ENCODE data around the gene SPAST. TPM values are rescaled to one million over a fixed set of nuclear protein-coding genes. Genes with fewer than 3 reads are reported as not detected.

SPAST gene
- total and polyA plus RNA-seq, 2 of the 13 experiments (the other 11 are each of a cell fraction or from before 2014, with no cell fraction given), result 11.5 to 40.4 TPM

DNA sequence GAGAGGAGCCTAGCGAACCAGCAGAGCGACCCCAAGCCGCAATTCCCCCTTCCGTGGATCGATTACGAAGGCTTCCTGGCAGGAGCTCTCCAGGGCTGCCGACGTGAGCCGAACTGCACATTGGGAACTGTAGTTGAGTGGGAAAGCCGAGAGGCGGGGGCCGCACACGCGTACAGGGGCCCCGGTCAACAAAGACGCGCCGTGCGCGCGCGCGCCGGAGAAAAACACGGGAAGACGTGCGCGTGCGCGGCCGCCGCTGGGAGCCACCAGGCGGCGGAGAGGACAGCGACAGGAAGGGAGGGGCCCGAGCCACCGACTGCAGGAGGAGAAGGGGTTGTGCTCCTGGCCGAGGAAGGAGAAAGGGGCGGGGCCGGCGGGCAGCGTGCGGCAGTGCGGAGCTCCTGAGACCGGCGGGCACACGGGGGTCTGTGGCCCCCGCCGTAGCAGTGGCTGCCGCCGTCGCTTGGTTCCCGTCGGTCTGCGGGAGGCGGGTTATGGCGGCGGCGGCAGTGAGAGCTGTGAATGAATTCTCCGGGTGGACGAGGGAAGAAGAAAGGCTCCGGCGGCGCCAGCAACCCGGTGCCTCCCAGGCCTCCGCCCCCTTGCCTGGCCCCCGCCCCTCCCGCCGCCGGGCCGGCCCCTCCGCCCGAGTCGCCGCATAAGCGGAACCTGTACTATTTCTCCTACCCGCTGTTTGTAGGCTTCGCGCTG is at the start of gene SPAST (continued):
- peak; percentile 93 for TF ChIP-seq MAZ (IDR thresholded peaks at IDR 0.05; ENCODE audit: borderline replicate concordance, low read depth, low read length)
- peak; percentile 99 for TF ChIP-seq MAZ (CRISPR knock-in tag; IDR thresholded peaks at IDR 0.05; ENCODE audit: low read depth)
- no peak for TF ChIP-seq ZNF10 (CRISPR knock-in tag; IDR thresholded peaks at IDR 0.05; ENCODE audit: borderline replicate concordance, low read depth)
- TF ChIP-seq SCMH1 (CRISPR knock-in tag; IDR thresholded peaks at IDR 0.05; ENCODE audit: borderline replicate concordance), result no peak
- peak; percentile 20; the same call in 1 of the 2 replicates for TF ChIP-seq ZSCAN25 (CRISPR knock-in tag; IDR thresholded peaks at IDR 0.05)
- TF ChIP-seq MTF1 (CRISPR knock-in tag; IDR thresholded peaks at IDR 0.05), result no peak
- TF ChIP-seq MBNL3 (CRISPR knock-in tag; conservative IDR thresholded peaks at IDR 0.05), result no peak
- peak; percentile 88; the same call in 1 of the 2 replicates for TF ChIP-seq ZNF224 (CRISPR knock-in tag; IDR thresholded peaks at IDR 0.05)
- TF ChIP-seq, protein P1, sequence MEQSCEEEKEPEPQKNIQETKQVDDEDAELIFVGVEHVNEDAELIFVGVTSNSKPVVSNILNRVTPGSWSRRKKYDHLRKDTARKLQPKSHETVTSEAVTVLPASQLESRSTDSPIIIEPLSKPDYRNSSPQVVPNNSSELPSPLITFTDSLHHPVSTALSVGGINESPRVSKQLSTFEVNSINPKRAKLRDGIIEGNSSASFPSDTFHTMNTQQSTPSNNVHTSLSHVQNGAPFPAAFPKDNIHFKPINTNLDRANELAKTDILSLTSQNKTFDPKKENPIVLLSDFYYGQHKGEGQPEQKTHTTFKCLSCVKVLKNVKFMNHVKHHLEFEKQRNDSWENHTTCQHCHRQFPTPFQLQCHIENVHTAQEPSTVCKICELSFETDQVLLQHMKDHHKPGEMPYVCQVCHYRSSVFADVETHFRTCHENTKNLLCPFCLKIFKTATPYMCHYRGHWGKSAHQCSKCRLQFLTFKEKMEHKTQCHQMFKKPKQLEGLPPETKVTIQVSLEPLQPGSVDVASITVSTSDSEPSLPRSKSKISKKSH (CRISPR knock-in tag; IDR thresholded peaks at IDR 0.05; ENCODE audit: borderline replicate concordance), result peak; percentile 92; the same call in 1 of the 2 replicates
- TF ChIP-seq BORCS8-MEF2B (CRISPR knock-in tag; IDR thresholded peaks at IDR 0.05), result peak; percentile 57
- TF ChIP-seq ZNF562 (CRISPR knock-in tag; IDR thresholded peaks at IDR 0.05; ENCODE audit: borderline replicate concordance), result no peak
- TF ChIP-seq, protein P2, sequence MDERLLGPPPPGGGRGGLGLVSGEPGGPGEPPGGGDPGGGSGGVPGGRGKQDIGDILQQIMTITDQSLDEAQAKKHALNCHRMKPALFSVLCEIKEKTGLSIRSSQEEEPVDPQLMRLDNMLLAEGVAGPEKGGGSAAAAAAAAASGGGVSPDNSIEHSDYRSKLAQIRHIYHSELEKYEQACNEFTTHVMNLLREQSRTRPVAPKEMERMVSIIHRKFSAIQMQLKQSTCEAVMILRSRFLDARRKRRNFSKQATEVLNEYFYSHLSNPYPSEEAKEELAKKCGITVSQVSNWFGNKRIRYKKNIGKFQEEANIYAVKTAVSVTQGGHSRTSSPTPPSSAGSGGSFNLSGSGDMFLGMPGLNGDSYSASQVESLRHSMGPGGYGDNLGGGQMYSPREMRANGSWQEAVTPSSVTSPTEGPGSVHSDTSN (CRISPR knock-in tag; IDR thresholded peaks at IDR 0.05), result 0 out of 2 replicates have a peak, but pooled peaks have one; percentile 11
- TF ChIP-seq CCDC6 (CRISPR knock-in tag; IDR thresholded peaks at IDR 0.05), result 0 out of 2 replicates have a peak, but pooled peaks have one; percentile 90
- peak; percentile 88 for TF ChIP-seq ISL2 (CRISPR knock-in tag; IDR thresholded peaks at IDR 0.05)
- TF ChIP-seq, protein P3, sequence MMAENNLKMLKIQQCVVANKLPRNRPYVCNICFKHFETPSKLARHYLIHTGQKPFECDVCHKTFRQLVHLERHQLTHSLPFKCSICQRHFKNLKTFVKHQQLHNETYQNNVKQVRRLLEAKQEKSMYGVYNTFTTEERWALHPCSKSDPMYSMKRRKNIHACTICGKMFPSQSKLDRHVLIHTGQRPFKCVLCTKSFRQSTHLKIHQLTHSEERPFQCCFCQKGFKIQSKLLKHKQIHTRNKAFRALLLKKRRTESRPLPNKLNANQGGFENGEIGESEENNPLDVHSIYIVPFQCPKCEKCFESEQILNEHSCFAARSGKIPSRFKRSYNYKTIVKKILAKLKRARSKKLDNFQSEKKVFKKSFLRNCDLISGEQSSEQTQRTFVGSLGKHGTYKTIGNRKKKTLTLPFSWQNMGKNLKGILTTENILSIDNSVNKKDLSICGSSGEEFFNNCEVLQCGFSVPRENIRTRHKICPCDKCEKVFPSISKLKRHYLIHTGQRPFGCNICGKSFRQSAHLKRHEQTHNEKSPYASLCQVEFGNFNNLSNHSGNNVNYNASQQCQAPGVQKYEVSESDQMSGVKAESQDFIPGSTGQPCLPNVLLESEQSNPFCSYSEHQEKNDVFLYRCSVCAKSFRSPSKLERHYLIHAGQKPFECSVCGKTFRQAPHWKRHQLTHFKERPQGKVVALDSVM (CRISPR knock-in tag; IDR thresholded peaks at IDR 0.05), result peak; percentile 75
- no peak for TF ChIP-seq LCORL (IDR thresholded peaks at IDR 0.05)
- TF ChIP-seq LCORL (CRISPR knock-in tag; IDR thresholded peaks at IDR 0.05), result peak; percentile 84
- TF ChIP-seq, protein P4, sequence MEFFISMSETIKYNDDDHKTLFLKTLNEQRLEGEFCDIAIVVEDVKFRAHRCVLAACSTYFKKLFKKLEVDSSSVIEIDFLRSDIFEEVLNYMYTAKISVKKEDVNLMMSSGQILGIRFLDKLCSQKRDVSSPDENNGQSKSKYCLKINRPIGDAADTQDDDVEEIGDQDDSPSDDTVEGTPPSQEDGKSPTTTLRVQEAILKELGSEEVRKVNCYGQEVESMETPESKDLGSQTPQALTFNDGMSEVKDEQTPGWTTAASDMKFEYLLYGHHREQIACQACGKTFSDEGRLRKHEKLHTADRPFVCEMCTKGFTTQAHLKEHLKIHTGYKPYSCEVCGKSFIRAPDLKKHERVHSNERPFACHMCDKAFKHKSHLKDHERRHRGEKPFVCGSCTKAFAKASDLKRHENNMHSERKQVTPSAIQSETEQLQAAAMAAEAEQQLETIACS (CRISPR knock-in tag; IDR thresholded peaks at IDR 0.05), result peak; percentile 100
- TF ChIP-seq, protein P5, sequence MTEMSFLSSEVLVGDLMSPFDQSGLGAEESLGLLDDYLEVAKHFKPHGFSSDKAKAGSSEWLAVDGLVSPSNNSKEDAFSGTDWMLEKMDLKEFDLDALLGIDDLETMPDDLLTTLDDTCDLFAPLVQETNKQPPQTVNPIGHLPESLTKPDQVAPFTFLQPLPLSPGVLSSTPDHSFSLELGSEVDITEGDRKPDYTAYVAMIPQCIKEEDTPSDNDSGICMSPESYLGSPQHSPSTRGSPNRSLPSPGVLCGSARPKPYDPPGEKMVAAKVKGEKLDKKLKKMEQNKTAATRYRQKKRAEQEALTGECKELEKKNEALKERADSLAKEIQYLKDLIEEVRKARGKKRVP (CRISPR knock-in tag; IDR thresholded peaks at IDR 0.05), result no peak
- peak; percentile 76 for TF ChIP-seq GFI1 (CRISPR knock-in tag; IDR thresholded peaks at IDR 0.05; ENCODE audit: borderline replicate concordance)
- 0 out of 2 replicates have a peak, but pooled peaks have one; percentile 70 for TF ChIP-seq ZFAT (CRISPR knock-in tag; conservative IDR thresholded peaks at IDR 0.05)
- TF ChIP-seq SALL1 (CRISPR knock-in tag; IDR thresholded peaks at IDR 0.05), result peak; percentile 93
- TF ChIP-seq PPARG (CRISPR knock-in tag; conservative IDR thresholded peaks at IDR 0.05), result peak; percentile 60; the same call in 1 of the 2 replicates

Measured in HepG2 (cell line).